ENCODE data around the gene PIKFYVE. TPM values are rescaled to one million over a fixed set of nuclear protein-coding genes. Genes with fewer than 3 reads are reported as not detected.

PIKFYVE gene
- total RNA-seq, 1 experiment from 2014 or later = 34.8 TPM

DNA sequence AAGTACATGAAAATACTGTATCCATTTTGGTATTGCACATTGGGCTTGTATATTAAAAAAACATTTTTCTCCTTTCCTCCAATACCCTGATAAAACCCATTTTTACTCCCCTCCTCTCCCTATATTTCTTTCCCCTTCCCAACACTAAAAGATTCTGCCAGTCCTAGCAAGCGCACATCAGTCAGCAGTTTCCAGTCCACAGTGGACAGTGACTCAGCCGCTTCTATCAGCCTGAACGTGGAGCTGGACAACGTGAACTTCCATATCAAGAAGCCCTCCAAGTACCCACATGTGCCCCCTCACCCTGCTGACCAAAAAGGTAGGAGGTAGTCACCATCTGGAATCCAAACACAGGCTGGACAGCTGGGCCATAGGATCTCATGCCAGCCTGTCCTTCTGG lies 38.6 kb downstream of the PIKFYVE start:
- CTCF ChIA-PET = no interaction called here

GRCh38 chr2:208306291-208306690 lies 40.2 kb downstream of the PIKFYVE start:
- no TSS peak for BruUV-seq (replicated peaks)
- CTCF ChIA-PET = no interaction called here
- TF ChIP-seq CTCF (IDR thresholded peaks at IDR 0.05) = no peak
- no peak for TF ChIP-seq SIN3A (IDR thresholded peaks at IDR 0.05; ENCODE audit: borderline replicate concordance, insufficient read depth, low read depth, low read length)
- no peak for TF ChIP-seq TCF7L2 (IDR thresholded peaks at IDR 0.05; ENCODE audit: low read depth, low read length)
- no peak for TF ChIP-seq REST (IDR thresholded peaks at IDR 0.05; ENCODE audit: insufficient read depth in 1 of 2, low read depth in 2 of 2, low read length in 1 of 2)

More for the DNA sequence above, 38.6 kb downstream of the PIKFYVE start:
- in situ Hi-C loops (cut with HindIII; ENCODE audit: low pct_unique_long_range_greater_than_20kb, low sequenced_read_pairs) (no loop called here), intact Hi-C loops (cut with micrococcal nuclease; ENCODE audit: unreplicated experiment) (no loop called here)
- Histone ChIP-seq H3K9me3 (ENCODE audit: control insufficient read depth, insufficient read depth, low read depth, low read length) (no peaks in the 10 kb centered on the region), H3K4me3 (ENCODE audit: low read depth in 2 of 2, low read length in 2 of 2) (no peak overlapping the region), H3K27me3 (ENCODE audit: control insufficient read depth, insufficient read depth, low read length) (no peaks in the 10 kb centered on the region), H3K27ac (ENCODE audit: low read length) (no peak overlapping the region), H3K4me1 (ENCODE audit: control insufficient read depth, insufficient read depth, low read length) (no peaks in the 10 kb centered on the region), H3K36me3 (ENCODE audit: control insufficient read depth, insufficient read depth, low read length) (peaks cover 39% of the 10 kb centered on the region)
- no peak for DNase-seq (ENCODE audit: low read depth, low spot score)
- no TSS peak for BruUV-seq (replicated peaks)
- TF ChIP-seq POLR2AphosphoS5 (IDR thresholded peaks at IDR 0.05; ENCODE audit: low read depth, low read length) = no peak
- no peak for TF ChIP-seq SIN3A (IDR thresholded peaks at IDR 0.05; ENCODE audit: borderline replicate concordance, insufficient read depth, low read depth, low read length)
- no peak for ATAC-seq
- POLR2A ChIA-PET = no interaction called here

GRCh38 chr2:208311321-208311720 lies 45.3 kb downstream of the PIKFYVE start:
- H3K27ac ChIP-seq (ENCODE audit: low read length) = no peak overlapping the region
- TF ChIP-seq SIN3A (IDR thresholded peaks at IDR 0.05; ENCODE audit: borderline replicate concordance, insufficient read depth, low read depth, low read length) = no peak
- TF ChIP-seq POLR2AphosphoS5 (IDR thresholded peaks at IDR 0.05; ENCODE audit: low read depth, low read length) = no peak
- no peak for TF ChIP-seq CTCF (IDR thresholded peaks at IDR 0.05)
- TF ChIP-seq TCF7L2 (IDR thresholded peaks at IDR 0.05; ENCODE audit: low read depth, low read length) = no peak
- no peak for TF ChIP-seq REST (IDR thresholded peaks at IDR 0.05; ENCODE audit: insufficient read depth in 1 of 2, low read depth in 2 of 2, low read length in 1 of 2)
- ATAC-seq = no peak
- H3K4me1 ChIP-seq (ENCODE audit: control insufficient read depth, insufficient read depth, low read length) = no peaks in the 10 kb centered on the region
- H3K27me3 ChIP-seq (ENCODE audit: control insufficient read depth, insufficient read depth, low read length) = no peaks in the 10 kb centered on the region
- no peak for DNase-seq (ENCODE audit: low read depth, low spot score)
- no peaks in the 10 kb centered on the region for H3K9me3 ChIP-seq (ENCODE audit: control insufficient read depth, insufficient read depth, low read depth, low read length)
- in situ Hi-C loops (cut with HindIII; ENCODE audit: low pct_unique_long_range_greater_than_20kb, low sequenced_read_pairs) = no loop called here
- peaks cover 14% of the 10 kb centered on the region for H3K36me3 ChIP-seq (ENCODE audit: control insufficient read depth, insufficient read depth, low read length)
- intact Hi-C loops (cut with micrococcal nuclease; ENCODE audit: unreplicated experiment) = no loop called here
- ChIA-PET CTCF (no interaction called here), POLR2A (no interaction called here)
- H3K4me3 ChIP-seq (ENCODE audit: low read depth in 2 of 2, low read length in 2 of 2) = no peak overlapping the region
- no TSS peak for BruUV-seq (replicated peaks)

More at GRCh38 chr2:208306291-208306690, 40.2 kb downstream of the PIKFYVE start:
- Histone ChIP-seq H3K36me3 (ENCODE audit: control insufficient read depth, insufficient read depth, low read length) (peaks cover 37% of the 10 kb centered on the region), H3K4me3 (ENCODE audit: low read depth in 2 of 2, low read length in 2 of 2) (no peak overlapping the region), H3K27me3 (ENCODE audit: control insufficient read depth, insufficient read depth, low read length) (no peaks in the 10 kb centered on the region), H3K9me3 (ENCODE audit: control insufficient read depth, insufficient read depth, low read depth, low read length) (no peaks in the 10 kb centered on the region), H3K4me1 (ENCODE audit: control insufficient read depth, insufficient read depth, low read length) (no peaks in the 10 kb centered on the region), H3K27ac (ENCODE audit: low read length) (no peak overlapping the region)
- in situ Hi-C loops (cut with HindIII; ENCODE audit: low pct_unique_long_range_greater_than_20kb, low sequenced_read_pairs) = no loop called here
- intact Hi-C loops (cut with micrococcal nuclease; ENCODE audit: unreplicated experiment) = no loop called here
- ATAC-seq (no peak), DNase-seq (ENCODE audit: low read depth, low spot score) (no peak)
- POLR2A ChIA-PET = no interaction called here
